Measurements from ENCODE around the gene GCC2.

The GCC2 gene

GRCh38 chr2:108407864-108408729, 40.9 kb upstream of the GCC2 start:
- TF ChIP-seq POLR2A (IDR thresholded peaks at IDR 0.05; ENCODE audit: extremely low read depth, insufficient read length) (no peak), CTCF (IDR thresholded peaks at IDR 0.05; ENCODE audit: low read depth, low read length) (no peak), MAX (IDR thresholded peaks at IDR 0.05; ENCODE audit: low read depth, low read length) (no peak), MYC (IDR thresholded peaks at IDR 0.05; ENCODE audit: low read depth, low read length) (no peak)
- H3K4me3 ChIP-seq (ENCODE audit: low read depth, low read length) = no peak overlapping the region
- DNase-seq (ENCODE audit: low read depth) = no peak

GRCh38 chr2:108409768-108410167, 39.2 kb upstream of the GCC2 start:
- no peak overlapping the region for H3K4me3 ChIP-seq (ENCODE audit: low read depth, low read length)
- no peak for DNase-seq (ENCODE audit: low read depth)
- no peak for TF ChIP-seq POLR2A (IDR thresholded peaks at IDR 0.05; ENCODE audit: extremely low read depth, insufficient read length)
- no peak for TF ChIP-seq MAX (IDR thresholded peaks at IDR 0.05; ENCODE audit: low read depth, low read length)
- no peak for TF ChIP-seq MYC (IDR thresholded peaks at IDR 0.05; ENCODE audit: low read depth, low read length)
- no peak for TF ChIP-seq CTCF (IDR thresholded peaks at IDR 0.05; ENCODE audit: low read depth, low read length)

GRCh38 chr2:108412995-108413710, 35.9 kb upstream of the GCC2 start:
- no peak for DNase-seq (ENCODE audit: low read depth)
- no peak overlapping the region for H3K4me3 ChIP-seq (ENCODE audit: low read depth, low read length)
- no peak for TF ChIP-seq MYC (IDR thresholded peaks at IDR 0.05; ENCODE audit: low read depth, low read length)
- no peak for TF ChIP-seq MAX (IDR thresholded peaks at IDR 0.05; ENCODE audit: low read depth, low read length)
- no peak for TF ChIP-seq POLR2A (IDR thresholded peaks at IDR 0.05; ENCODE audit: extremely low read depth, insufficient read length)

GRCh38 chr2:108413711-108414095, 35.3 kb upstream of the GCC2 start:
- DNase-seq (ENCODE audit: low read depth) = no peak
- TF ChIP-seq MAX (IDR thresholded peaks at IDR 0.05; ENCODE audit: low read depth, low read length) (no peak), POLR2A (IDR thresholded peaks at IDR 0.05; ENCODE audit: extremely low read depth, insufficient read length) (no peak), MYC (IDR thresholded peaks at IDR 0.05; ENCODE audit: low read depth, low read length) (no peak), CTCF (IDR thresholded peaks at IDR 0.05; ENCODE audit: low read depth, low read length) (no peak)
- H3K4me3 ChIP-seq (ENCODE audit: low read depth, low read length) = no peak overlapping the region

- DNase-seq (ENCODE audit: low read depth) = no peak
- TF ChIP-seq CTCF (IDR thresholded peaks at IDR 0.05; ENCODE audit: low read depth, low read length) (no peak), MYC (IDR thresholded peaks at IDR 0.05; ENCODE audit: low read depth, low read length) (no peak), MAX (IDR thresholded peaks at IDR 0.05; ENCODE audit: low read depth, low read length) (no peak), POLR2A (IDR thresholded peaks at IDR 0.05; ENCODE audit: extremely low read depth, insufficient read length) (no peak)
- no peak overlapping the region for H3K4me3 ChIP-seq (ENCODE audit: low read depth, low read length)
These were observed 34.6 kb upstream of the GCC2 start for GRCh38 chr2:108414256-108414876.
